ENCODE data around the gene MLYCD. TPM values are rescaled to one million over a fixed set of nuclear protein-coding genes. Genes with fewer than 3 reads are reported as not detected.
A peak's percentile ranks its signal among the peaks of the same experiment; 100 is the strongest.

Gene MLYCD
- total and polyA plus RNA-seq, 4 donors: 1.6 to 9.2 (median 6.8) TPM

GRCh38 chr16:83970430-83970815 lies 71.5 kb downstream of the MLYCD start:
- Histone ChIP-seq H3K36me3 (ENCODE audit: control insufficient read depth in 1 of 2, insufficient read depth in 2 of 2, low read length in 1 of 2) (peaks cover 0 to 2% of the 10 kb centered on the region in 2 donors), H3K9me3 (ENCODE audit: control insufficient read depth, low read length) (no peaks in the 10 kb centered on the region), H3K27me3 (ENCODE audit: control insufficient read depth in 1 of 2, insufficient read depth in 2 of 2, low read length in 1 of 2) (no peaks in the 10 kb centered on the region), H3K27ac (ENCODE audit: low read depth in 1 of 2, low read length in 2 of 2) (no peak overlapping the region), H3K4me3 (ENCODE audit: low read length in 2 of 2) (no peak overlapping the region), H3K4me1 (ENCODE audit: control insufficient read depth in 1 of 2, insufficient read depth in 2 of 2, low read length in 2 of 2) (no peaks in the 10 kb centered on the region)
- intact Hi-C loops (cut with DNase I): no loop called here
- 85% methylated on average over 6 of the region's 6 CpGs for WGBS, 2 donors
- ATAC-seq (ENCODE audit: low FRiP score) (no peak), DNase-seq (peak; percentile 38 to 66)

GRCh38 chr16:83971165-83972130 lies 72.5 kb downstream of the MLYCD start:
- 81 to 82% methylated on average over 27 of the region's 27 CpGs for WGBS, 2 donors
- ATAC-seq (ENCODE audit: low FRiP score) (peak; percentile 2), DNase-seq (peak; percentile 31 to 70)
- H3K4me1 ChIP-seq (ENCODE audit: control insufficient read depth in 1 of 2, insufficient read depth in 2 of 2, low read length in 2 of 2): no peaks in the 10 kb centered on the region
- intact Hi-C loops (cut with DNase I): no loop called here
- no peak overlapping the region for H3K27ac ChIP-seq (ENCODE audit: low read depth in 1 of 2, low read length in 2 of 2)
- no peak overlapping the region for H3K4me3 ChIP-seq (ENCODE audit: low read length in 2 of 2)
- no peaks in the 10 kb centered on the region for H3K9me3 ChIP-seq (ENCODE audit: control insufficient read depth, low read length)
- no peaks in the 10 kb centered on the region for H3K27me3 ChIP-seq (ENCODE audit: control insufficient read depth in 1 of 2, insufficient read depth in 2 of 2, low read length in 1 of 2)
- H3K36me3 ChIP-seq (ENCODE audit: control insufficient read depth in 1 of 2, insufficient read depth in 2 of 2, low read length in 1 of 2): no peaks in the 10 kb centered on the region

- Histone ChIP-seq H3K27ac (ENCODE audit: low read depth in 1 of 2, low read length in 2 of 2) (no peak overlapping the region), H3K9me3 (ENCODE audit: control insufficient read depth, low read length) (no peaks in the 10 kb centered on the region), H3K36me3 (ENCODE audit: control insufficient read depth in 1 of 2, insufficient read depth in 2 of 2, low read length in 1 of 2) (no peaks in the 10 kb centered on the region), H3K4me1 (ENCODE audit: control insufficient read depth in 1 of 2, insufficient read depth in 2 of 2, low read length in 2 of 2) (no peaks in the 10 kb centered on the region), H3K4me3 (ENCODE audit: low read length in 2 of 2) (no peak overlapping the region), H3K27me3 (ENCODE audit: control insufficient read depth in 1 of 2, insufficient read depth in 2 of 2, low read length in 1 of 2) (no peaks in the 10 kb centered on the region)
- ATAC-seq (ENCODE audit: low FRiP score): no peak
- intact Hi-C loops (cut with DNase I): no loop called here
- 83 to 84% methylated on average over 19 of the region's 19 CpGs for WGBS, 2 donors
- peak; percentile 12 to 36 for DNase-seq
Measured at GRCh38 chr16:83972256-83973008, 73.5 kb downstream of the MLYCD start.

GRCh38 chr16:83973077-83973476 lies 74.2 kb downstream of the MLYCD start:
- Histone ChIP-seq H3K4me3 (ENCODE audit: low read length in 2 of 2) (no peak overlapping the region), H3K27ac (ENCODE audit: low read depth in 1 of 2, low read length in 2 of 2) (no peak overlapping the region), H3K27me3 (ENCODE audit: control insufficient read depth in 1 of 2, insufficient read depth in 2 of 2, low read length in 1 of 2) (no peaks in the 10 kb centered on the region), H3K9me3 (ENCODE audit: control insufficient read depth, low read length) (no peaks in the 10 kb centered on the region), H3K4me1 (ENCODE audit: control insufficient read depth in 1 of 2, insufficient read depth in 2 of 2, low read length in 2 of 2) (no peaks in the 10 kb centered on the region), H3K36me3 (ENCODE audit: control insufficient read depth in 1 of 2, insufficient read depth in 2 of 2, low read length in 1 of 2) (no peaks in the 10 kb centered on the region)
- ATAC-seq (ENCODE audit: low FRiP score) (no peak), DNase-seq (peak; percentile 31 to 34)
- intact Hi-C loops (cut with DNase I): no loop called here
- WGBS, 2 donors: 85 to 86% methylated on average over 10 of the region's 10 CpGs

- Histone ChIP-seq H3K4me1 (ENCODE audit: control insufficient read depth in 1 of 2, insufficient read depth in 2 of 2, low read length in 2 of 2) (no peaks in the 10 kb centered on the region), H3K27me3 (ENCODE audit: control insufficient read depth in 1 of 2, insufficient read depth in 2 of 2, low read length in 1 of 2) (no peaks in the 10 kb centered on the region), H3K36me3 (ENCODE audit: control insufficient read depth in 1 of 2, insufficient read depth in 2 of 2, low read length in 1 of 2) (no peaks in the 10 kb centered on the region), H3K4me3 (ENCODE audit: low read length in 2 of 2) (no peak overlapping the region), H3K9me3 (ENCODE audit: control insufficient read depth, low read length) (peaks cover 3% of the 10 kb centered on the region), H3K27ac (ENCODE audit: low read depth in 1 of 2, low read length in 2 of 2) (no peak overlapping the region)
- ATAC-seq (ENCODE audit: low FRiP score): no peak
- intact Hi-C loops (cut with DNase I): no loop called here
- peak; percentile 27 to 67 for DNase-seq
- WGBS, 2 donors: 75 to 79% methylated on average over 22 of the region's 22 CpGs
Measured at GRCh38 chr16:83973581-83974385, 74.9 kb downstream of the MLYCD start.

GRCh38 chr16:83974475-83974874 lies 75.6 kb downstream of the MLYCD start:
- H3K36me3 ChIP-seq (ENCODE audit: control insufficient read depth in 1 of 2, insufficient read depth in 2 of 2, low read length in 1 of 2): no peaks in the 10 kb centered on the region
- no peak for ATAC-seq (ENCODE audit: low FRiP score)
- no peak overlapping the region for H3K4me3 ChIP-seq (ENCODE audit: low read length in 2 of 2)
- 55% methylated on average over 7 of the region's 7 CpGs for WGBS, 2 donors
- no peaks in the 10 kb centered on the region for H3K27me3 ChIP-seq (ENCODE audit: control insufficient read depth in 1 of 2, insufficient read depth in 2 of 2, low read length in 1 of 2)
- H3K9me3 ChIP-seq (ENCODE audit: control insufficient read depth, low read length): peaks cover 3% of the 10 kb centered on the region
- H3K27ac ChIP-seq (ENCODE audit: low read depth in 1 of 2, low read length in 2 of 2): no peak overlapping the region
- intact Hi-C loops (cut with DNase I): no loop called here
- no peaks in the 10 kb centered on the region for H3K4me1 ChIP-seq (ENCODE audit: control insufficient read depth in 1 of 2, insufficient read depth in 2 of 2, low read length in 2 of 2)
- peak in 1 of 2 donors; percentile 32 for DNase-seq

- H3K4me1 ChIP-seq (ENCODE audit: control insufficient read depth in 1 of 2, insufficient read depth in 2 of 2, low read length in 2 of 2): no peaks in the 10 kb centered on the region
- intact Hi-C loops (cut with DNase I): no loop called here
- H3K4me3 ChIP-seq (ENCODE audit: low read length in 2 of 2): no peak overlapping the region
- H3K9me3 ChIP-seq (ENCODE audit: control insufficient read depth, low read length): peaks cover 3% of the 10 kb centered on the region
- H3K36me3 ChIP-seq (ENCODE audit: control insufficient read depth in 1 of 2, insufficient read depth in 2 of 2, low read length in 1 of 2): no peaks in the 10 kb centered on the region
- no peak overlapping the region for H3K27ac ChIP-seq (ENCODE audit: low read depth in 1 of 2, low read length in 2 of 2)
- no peak for ATAC-seq (ENCODE audit: low FRiP score)
- peak in 1 of 2 donors; percentile 20 for DNase-seq
- H3K27me3 ChIP-seq (ENCODE audit: control insufficient read depth in 1 of 2, insufficient read depth in 2 of 2, low read length in 1 of 2): no peaks in the 10 kb centered on the region
- 83 to 84% methylated on average over 15 of the region's 15 CpGs for WGBS, 2 donors
Measured at GRCh38 chr16:83975590-83976260, 76.8 kb downstream of the MLYCD start.
